HL-60 (cell line): Measurements from ENCODE around the gene AGAP1.

Experiments used
- DNase-seq, 2 experiments: peaks; one replicate each; pipeline ENCODE4 v3.0.0-alpha.2; 2010 to 2020; ENCODE audit warnings: low read depth in 1 of 2, low spot score in 1 of 2
- H3K27ac ChIP-seq: fragments of 250-450 bp; sonication (Bioruptor Pico); replicated peaks from 2 replicates; pipeline ENCODE4 v1.5.1; 2020; ENCODE audit warnings: mild to moderate bottlenecking, moderate library complexity
- H3K27me3 ChIP-seq: fragments of 250-450 bp; sonication (Bioruptor Pico); 2 replicates; pipeline ENCODE4 v1.5.1; 2021; ENCODE audit warnings: mild to moderate bottlenecking, moderate library complexity; ENCODE audit not compliant: insufficient read depth, poor library complexity, severe bottlenecking
- H3K4me3 ChIP-seq: replicated peaks from 2 replicates; pipeline ENCODE4 v1.5.1; 2011; ENCODE audit warnings: mild to moderate bottlenecking, control low read depth, low read length; ENCODE audit not compliant: insufficient read depth
- GABPA ChIP-seq: IDR thresholded peaks from 2 replicates; pipeline ENCODE4 v1.6.1; 2012; ENCODE audit warnings: low read depth
- POLR2AphosphoS5 ChIP-seq: IDR thresholded peaks from 2 replicates; pipeline ENCODE4 v1.6.1; 2012; ENCODE audit warnings: low read depth
- REST ChIP-seq: IDR thresholded peaks from 2 replicates; pipeline ENCODE4 v1.6.1; 2012; ENCODE audit warnings: low read depth; ENCODE audit not compliant: insufficient replicate concordance
- SPI1 ChIP-seq: IDR thresholded peaks from 2 replicates; pipeline ENCODE4 v1.6.1; 2012; ENCODE audit warnings: low read depth, mild to moderate bottlenecking, borderline replicate concordance
- TF ChIP-seq, protein P1 (sequence below): IDR thresholded peaks from one replicate; pipeline ENCODE4 v1.5.1; 2011; ENCODE audit warnings: low read length, control low read depth, inconsistent platforms; ENCODE audit not compliant: insufficient read depth

AGAP1 gene

GRCh38 chr2:235495373-235496238 lies 1.8 kb downstream of the AGAP1 start:
- Histone ChIP-seq H3K27me3 (peaks cover 13% of the 10 kb centered on the region), H3K4me3 (no peak overlapping the region), H3K27ac (no peak overlapping the region)
- TF ChIP-seq SPI1 (no peak), GABPA (no peak), POLR2AphosphoS5 (no peak), REST (no peak)
- TF ChIP-seq, protein P1, sequence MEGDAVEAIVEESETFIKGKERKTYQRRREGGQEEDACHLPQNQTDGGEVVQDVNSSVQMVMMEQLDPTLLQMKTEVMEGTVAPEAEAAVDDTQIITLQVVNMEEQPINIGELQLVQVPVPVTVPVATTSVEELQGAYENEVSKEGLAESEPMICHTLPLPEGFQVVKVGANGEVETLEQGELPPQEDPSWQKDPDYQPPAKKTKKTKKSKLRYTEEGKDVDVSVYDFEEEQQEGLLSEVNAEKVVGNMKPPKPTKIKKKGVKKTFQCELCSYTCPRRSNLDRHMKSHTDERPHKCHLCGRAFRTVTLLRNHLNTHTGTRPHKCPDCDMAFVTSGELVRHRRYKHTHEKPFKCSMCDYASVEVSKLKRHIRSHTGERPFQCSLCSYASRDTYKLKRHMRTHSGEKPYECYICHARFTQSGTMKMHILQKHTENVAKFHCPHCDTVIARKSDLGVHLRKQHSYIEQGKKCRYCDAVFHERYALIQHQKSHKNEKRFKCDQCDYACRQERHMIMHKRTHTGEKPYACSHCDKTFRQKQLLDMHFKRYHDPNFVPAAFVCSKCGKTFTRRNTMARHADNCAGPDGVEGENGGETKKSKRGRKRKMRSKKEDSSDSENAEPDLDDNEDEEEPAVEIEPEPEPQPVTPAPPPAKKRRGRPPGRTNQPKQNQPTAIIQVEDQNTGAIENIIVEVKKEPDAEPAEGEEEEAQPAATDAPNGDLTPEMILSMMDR = no peak
- no peak for DNase-seq

GRCh38 chr2:235496239-235496621 lies 2.4 kb downstream of the AGAP1 start:
- no peak for DNase-seq
- TF ChIP-seq REST (no peak), POLR2AphosphoS5 (no peak), SPI1 (no peak), GABPA (no peak)
- TF ChIP-seq, protein P1 = no peak
- peaks cover 13% of the 10 kb centered on the region for H3K27me3 ChIP-seq
- no peak overlapping the region for H3K27ac ChIP-seq
- no peak overlapping the region for H3K4me3 ChIP-seq

GRCh38 chr2:235497096-235497495 lies 3.3 kb downstream of the AGAP1 start:
- Histone ChIP-seq H3K27me3 (peaks cover 13% of the 10 kb centered on the region), H3K4me3 (no peak overlapping the region), H3K27ac (no peak overlapping the region)

More at GRCh38 chr2:235497096-235497495, 3.3 kb downstream of the AGAP1 start:
- DNase-seq = no peak
- TF ChIP-seq GABPA = no peak
- TF ChIP-seq, protein P1 = no peak
- TF ChIP-seq SPI1 = no peak
- no peak for TF ChIP-seq REST
- TF ChIP-seq POLR2AphosphoS5 = no peak
